SK-N-MC (cell line): ENCODE measurements around the gene TRIM41.

ENCODE experiments used
- DNase-seq: peaks from one replicate; pipeline ENCODE4 v3.0.0-alpha.2; 2011; ENCODE audit warnings: low read depth, low spot score
- H3K27ac ChIP-seq: fragments of 200-600 bp; sonication (generic); 2 replicates; pipeline ENCODE4 v1.5.1; 2016; ENCODE audit warnings: mixed run types
- H3K36me3 ChIP-seq: fragments of 200-600 bp; sonication (generic); 2 replicates; pipeline ENCODE4 v1.6.1; 2017; ENCODE audit warnings: antibody characterized with exemption, low read length, mixed read lengths; ENCODE audit not compliant: insufficient read depth
- H3K4me3 ChIP-seq: fragments of 200-600 bp; sonication (generic); 2 replicates; pipeline ENCODE4 v1.5.1; 2016
- H3K9ac ChIP-seq: fragments of 200-600 bp; sonication (generic); 2 replicates; pipeline ENCODE4 v1.8.0; 2017; ENCODE audit warnings: mixed run types, mixed read lengths; ENCODE audit not compliant: insufficient read length
- H3K9me3 ChIP-seq: fragments of 200-600 bp; sonication (generic); 2 replicates; pipeline ENCODE4 v1.6.1; 2017; ENCODE audit warnings: low read depth, mild to moderate bottlenecking, antibody characterized with exemption, low read length, moderate library complexity, mixed read lengths
- EZH2 ChIP-seq: fragments of 200-600 bp; sonication (generic); IDR thresholded peaks from one replicate; pipeline ENCODE4 v1.6.1; 2017; ENCODE audit warnings: antibody characterized with exemption
- FOXP2 ChIP-seq: optimal IDR thresholded peaks from 2 replicates; pipeline ENCODE3; 2011; ENCODE audit warnings: mild to moderate bottlenecking, moderate library complexity; ENCODE audit not compliant: insufficient read depth; ENCODE audit errors: extremely low read length, control extremely low read depth
- POLR2AphosphoS5 ChIP-seq: IDR thresholded peaks from 2 replicates; pipeline ENCODE4 v1.6.1; 2012; ENCODE audit warnings: mild to moderate bottlenecking, low read depth, low read length, borderline replicate concordance

TRIM41 gene

DNA sequence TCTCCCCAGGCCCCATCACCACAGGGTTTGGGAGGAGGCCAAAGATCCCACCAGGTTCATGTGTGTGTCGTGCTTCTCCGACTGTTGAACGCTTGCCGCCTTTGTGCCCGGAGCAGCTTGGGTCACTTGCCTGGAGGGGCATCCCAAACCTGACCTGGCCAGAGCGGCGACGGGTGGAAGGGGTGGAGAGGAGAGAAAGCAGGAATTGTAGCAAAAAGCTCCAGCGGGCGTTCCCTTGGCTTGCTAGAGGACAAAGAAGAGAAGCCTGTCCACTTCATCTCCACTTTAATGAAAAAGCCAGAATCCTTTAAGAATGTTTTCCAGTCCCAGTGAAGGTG is 2.9 kb upstream of the TRIM41 start:
- no peak for DNase-seq
- no peaks in the 10 kb centered on the region for H3K9me3 ChIP-seq
- H3K4me3 ChIP-seq: no peak overlapping the region
- no peak overlapping the region for H3K27ac ChIP-seq
- H3K9ac ChIP-seq: no peak overlapping the region
- no peaks in the 10 kb centered on the region for H3K36me3 ChIP-seq
- no peak for TF ChIP-seq POLR2AphosphoS5
- TF ChIP-seq FOXP2: no peak
- TF ChIP-seq EZH2: no peak

- Histone ChIP-seq H3K9me3 (no peaks in the 10 kb centered on the region), H3K4me3 (peak overlapping the region; percentile 96), H3K36me3 (no peaks in the 10 kb centered on the region), H3K27ac (peak overlapping the region; percentile 93), H3K9ac (no peak overlapping the region)
- no peak for DNase-seq
- TF ChIP-seq FOXP2: no peak
- no peak for TF ChIP-seq POLR2AphosphoS5
- TF ChIP-seq EZH2: no peak
Observed at GRCh38 chr5:181221105-181221791, 1.8 kb upstream of the TRIM41 start.

- H3K4me3 ChIP-seq: peak overlapping the region; percentile 96
- H3K36me3 ChIP-seq: no peaks in the 10 kb centered on the region
- H3K9me3 ChIP-seq: no peaks in the 10 kb centered on the region
- H3K27ac ChIP-seq: peak overlapping the region; percentile 93
- DNase-seq: peak; percentile 91
- peak overlapping the region; percentile 96 for H3K9ac ChIP-seq
- TF ChIP-seq EZH2 (no peak), FOXP2 (no peak), POLR2AphosphoS5 (peak; percentile 48)
Observed at GRCh38 chr5:181221792-181222629, 1.1 kb upstream of the TRIM41 start.

DNA sequence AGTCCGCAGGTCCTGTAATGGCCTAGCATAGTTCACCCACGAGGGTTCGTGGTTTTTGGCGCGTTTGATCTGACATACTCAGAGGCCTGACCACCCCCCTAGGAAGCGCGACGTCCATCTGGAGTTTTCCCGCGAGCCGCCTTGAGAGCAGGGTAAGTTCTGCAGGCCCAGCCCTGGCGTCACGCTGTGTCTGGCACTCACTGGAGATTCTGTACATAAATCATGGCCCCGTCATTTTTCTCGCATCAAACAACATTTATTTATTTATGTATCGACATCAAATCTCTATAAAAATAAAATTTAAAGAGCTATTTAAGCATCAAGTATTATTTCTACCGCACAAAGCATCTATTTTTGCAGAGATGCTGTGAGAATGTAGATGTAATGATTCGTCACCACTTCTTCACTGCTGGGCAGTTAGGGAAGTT is 437 bp upstream of the TRIM41 start:
- H3K36me3 ChIP-seq: no peaks in the 10 kb centered on the region
- H3K9me3 ChIP-seq: no peaks in the 10 kb centered on the region
- TF ChIP-seq POLR2AphosphoS5 (no peak), EZH2 (no peak), FOXP2 (peak; percentile 33)
- peak overlapping the region; percentile 93 for H3K27ac ChIP-seq
- peak overlapping the region; percentile 96 for H3K9ac ChIP-seq
- no peak for DNase-seq
- H3K4me3 ChIP-seq: peak overlapping the region; percentile 96

- peak overlapping the region; percentile 96 for H3K9ac ChIP-seq
- H3K36me3 ChIP-seq: no peaks in the 10 kb centered on the region
- peak overlapping the region; percentile 96 for H3K4me3 ChIP-seq
- peak overlapping the region; percentile 93 for H3K27ac ChIP-seq
- no peaks in the 10 kb centered on the region for H3K9me3 ChIP-seq
- no peak for TF ChIP-seq EZH2
- peak; percentile 54 for TF ChIP-seq POLR2AphosphoS5
- DNase-seq: no peak
Observed at GRCh38 chr5:181223729-181224389, 778 bp downstream of the TRIM41 start.

GRCh38 chr5:181224390-181225229 is 1.5 kb downstream of the TRIM41 start:
- TF ChIP-seq FOXP2 (no peak), POLR2AphosphoS5 (no peak), EZH2 (no peak)
- DNase-seq: no peak
- H3K9me3 ChIP-seq: no peaks in the 10 kb centered on the region
- H3K4me3 ChIP-seq: peak overlapping the region; percentile 96
- H3K27ac ChIP-seq: no peak overlapping the region
- H3K9ac ChIP-seq: peak overlapping the region; percentile 96
- H3K36me3 ChIP-seq: no peaks in the 10 kb centered on the region

GRCh38 chr5:181229996-181230395 is 6.9 kb downstream of the TRIM41 start:
- Histone ChIP-seq H3K27ac (no peak overlapping the region), H3K9me3 (no peaks in the 10 kb centered on the region), H3K4me3 (no peak overlapping the region), H3K9ac (no peak overlapping the region), H3K36me3 (peaks cover under 1% of the 10 kb centered on the region; the same call in 1 of the 2 replicates)
- TF ChIP-seq FOXP2: no peak
- no peak for TF ChIP-seq EZH2
- no peak for TF ChIP-seq POLR2AphosphoS5
- DNase-seq: no peak

DNA sequence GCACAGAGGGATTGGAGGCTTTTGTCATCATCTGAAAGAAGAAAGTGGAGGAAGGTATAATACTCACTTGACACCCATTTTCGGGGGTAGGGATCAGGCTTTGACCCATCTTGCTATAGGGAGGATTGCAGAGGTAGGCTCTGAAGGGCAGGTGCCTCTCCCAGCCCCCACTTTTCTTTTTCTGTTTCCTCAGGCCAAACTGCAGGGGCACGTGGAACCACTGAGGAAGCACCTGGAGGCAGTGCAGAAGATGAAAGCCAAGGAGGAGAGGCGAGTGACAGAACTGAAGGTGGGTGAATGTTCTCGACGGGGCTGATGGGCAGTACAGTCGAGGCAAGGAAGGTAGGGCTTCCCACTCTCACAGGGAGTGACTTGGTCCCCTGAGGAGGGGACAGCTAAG is 7.5 kb downstream of the TRIM41 start:
- DNase-seq: no peak
- Histone ChIP-seq H3K9me3 (no peaks in the 10 kb centered on the region), H3K9ac (no peak overlapping the region), H3K36me3 (peaks cover 6% of the 10 kb centered on the region), H3K4me3 (no peak overlapping the region), H3K27ac (no peak overlapping the region)
- TF ChIP-seq EZH2 (no peak), FOXP2 (no peak), POLR2AphosphoS5 (no peak)
